GM18526 (cell line): ENCODE data around the gene A4GALT.

ENCODE experiments used
- POLR2A ChIP-seq: IDR thresholded peaks from 3 replicates; pipeline ENCODE4 v1.6.1; 2011; ENCODE audit not compliant: insufficient read length; ENCODE audit errors: extremely low read depth

The A4GALT gene

DNA sequence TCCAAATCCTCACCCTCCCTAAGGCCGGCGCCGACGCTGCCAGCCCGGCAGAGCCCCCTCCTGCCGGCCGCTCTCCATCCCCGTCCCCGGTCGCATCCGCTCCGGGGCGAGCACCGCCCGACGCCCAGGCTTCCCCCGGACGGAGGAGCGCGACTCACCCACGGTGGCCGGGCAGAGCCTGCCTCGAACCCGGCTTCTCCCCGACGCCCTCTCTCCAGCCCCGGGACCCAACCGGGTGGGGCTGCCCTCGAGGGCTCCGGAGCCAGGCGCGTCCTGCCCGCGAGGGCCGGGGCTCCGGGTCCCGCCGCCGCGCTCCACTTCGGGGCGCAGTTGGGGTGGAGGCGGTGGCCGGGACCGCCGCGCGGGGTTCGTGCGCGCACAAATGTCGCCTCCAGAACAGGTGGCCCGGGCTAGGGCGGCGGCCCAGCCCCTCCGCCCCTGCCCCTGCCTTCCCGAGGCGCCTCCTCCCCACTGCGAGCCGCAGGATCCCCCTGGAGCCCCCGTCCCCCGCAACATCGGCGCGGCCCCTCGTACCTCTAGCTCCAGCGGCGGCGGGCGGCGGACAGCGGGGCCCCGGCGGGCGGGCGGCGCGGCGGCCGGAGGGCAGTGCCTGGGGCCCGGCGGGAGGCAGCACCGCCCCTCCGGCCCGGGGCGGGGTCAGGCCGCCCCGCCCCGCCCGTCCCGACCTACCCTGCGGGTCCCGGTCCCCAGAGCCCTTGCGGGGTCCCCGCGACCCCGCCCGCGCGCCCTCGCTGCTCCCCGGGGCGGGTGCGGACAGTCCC lies at the start of gene A4GALT:
Gene A4GALT (minus strand): TSS at position 608 of the 782 bp plus-strand sequence. CDS start 26,919 bp downstream, outside the sequence.
- TF ChIP-seq POLR2A: peak; percentile 64

DNA sequence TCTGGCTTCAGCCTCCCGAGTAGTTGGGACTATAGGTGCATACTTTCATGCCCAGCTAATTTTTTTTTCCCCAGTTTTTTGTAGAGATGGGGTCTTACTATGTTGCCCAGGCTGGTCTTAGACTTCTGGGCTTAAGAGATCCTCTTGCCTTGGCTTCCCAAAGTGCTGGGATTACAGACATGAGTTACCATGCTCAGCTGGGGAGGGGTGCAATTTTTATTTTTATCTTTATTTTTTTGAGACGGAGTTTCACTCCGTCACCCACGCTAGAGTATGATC lies 49.7 kb upstream of the A4GALT start:
- no peak for TF ChIP-seq POLR2A

DNA sequence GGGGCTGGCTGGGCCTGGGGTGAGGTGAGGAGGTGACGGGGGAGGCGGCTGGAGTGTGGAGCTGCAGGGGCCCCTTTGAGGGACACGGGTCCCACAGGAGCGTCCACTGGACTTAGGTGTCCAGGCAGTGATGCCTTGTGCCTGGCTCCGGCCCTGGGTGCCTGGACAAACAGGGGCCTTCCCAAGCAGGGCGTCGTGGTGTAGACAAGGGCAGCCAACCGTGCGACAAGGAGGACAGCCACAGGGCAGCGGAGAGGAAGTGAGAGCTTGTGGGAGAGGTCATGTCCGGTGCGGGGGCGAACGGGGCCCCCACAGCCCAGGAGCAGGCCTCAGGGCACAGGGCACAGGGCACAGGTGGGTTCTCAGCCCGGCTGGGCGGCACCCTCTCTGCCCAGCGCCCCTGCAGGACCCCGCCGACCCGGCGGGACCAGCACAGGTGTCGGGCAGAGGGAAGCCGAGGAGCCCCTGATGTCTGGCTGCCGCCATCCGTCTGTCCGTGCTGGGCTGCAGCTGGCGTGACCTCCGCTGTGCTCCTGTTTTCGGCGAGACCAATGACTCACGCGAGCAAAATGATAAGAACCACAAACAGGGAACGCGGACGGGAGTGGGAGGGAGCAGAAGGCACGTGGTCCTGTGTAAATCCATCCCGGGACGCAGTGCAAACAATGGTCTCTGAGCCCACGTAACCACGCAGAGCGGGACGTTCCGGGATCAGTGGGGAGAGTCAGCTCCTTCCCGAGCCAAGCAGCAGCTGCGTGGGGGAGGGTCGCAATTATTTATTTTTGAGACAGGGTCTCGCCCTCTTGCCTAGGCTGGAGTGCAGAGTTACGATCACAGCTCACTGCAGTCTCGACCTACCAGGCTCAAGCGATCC lies 49.1 kb upstream of the A4GALT start:
- no peak for TF ChIP-seq POLR2A

- TF ChIP-seq POLR2A: no peak
Observed at GRCh38 chr22:42769238-42769573, 48.5 kb upstream of the A4GALT start.

GRCh38 chr22:42768385-42769035 lies 47.8 kb upstream of the A4GALT start:
- no peak for TF ChIP-seq POLR2A

GRCh38 chr22:42766860-42767259 lies 46.2 kb upstream of the A4GALT start:
- no peak for TF ChIP-seq POLR2A

DNA sequence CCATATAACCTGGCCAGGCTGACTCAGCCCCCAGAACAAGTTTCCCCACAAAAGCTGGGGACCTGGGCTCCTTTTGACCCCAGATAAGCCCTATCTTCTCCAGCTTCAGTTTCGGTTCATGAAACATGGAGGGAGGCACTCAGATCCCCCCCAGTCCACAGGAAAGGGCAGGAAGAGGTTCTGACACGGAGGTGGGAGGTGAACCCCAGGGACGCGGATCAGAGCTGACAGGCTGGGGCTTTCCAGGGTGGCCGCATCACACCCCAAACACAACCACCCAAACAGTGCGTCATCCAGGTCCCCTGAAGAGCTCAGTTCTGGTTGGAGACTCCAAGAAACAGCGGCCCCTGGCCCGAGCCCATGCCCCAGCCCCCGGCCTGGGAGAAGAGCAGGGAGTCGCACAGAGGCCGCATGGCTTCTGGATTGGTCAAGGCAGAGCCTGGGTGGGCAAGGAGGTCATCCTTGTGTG lies 44.3 kb upstream of the A4GALT start:
- no peak for TF ChIP-seq POLR2A

DNA sequence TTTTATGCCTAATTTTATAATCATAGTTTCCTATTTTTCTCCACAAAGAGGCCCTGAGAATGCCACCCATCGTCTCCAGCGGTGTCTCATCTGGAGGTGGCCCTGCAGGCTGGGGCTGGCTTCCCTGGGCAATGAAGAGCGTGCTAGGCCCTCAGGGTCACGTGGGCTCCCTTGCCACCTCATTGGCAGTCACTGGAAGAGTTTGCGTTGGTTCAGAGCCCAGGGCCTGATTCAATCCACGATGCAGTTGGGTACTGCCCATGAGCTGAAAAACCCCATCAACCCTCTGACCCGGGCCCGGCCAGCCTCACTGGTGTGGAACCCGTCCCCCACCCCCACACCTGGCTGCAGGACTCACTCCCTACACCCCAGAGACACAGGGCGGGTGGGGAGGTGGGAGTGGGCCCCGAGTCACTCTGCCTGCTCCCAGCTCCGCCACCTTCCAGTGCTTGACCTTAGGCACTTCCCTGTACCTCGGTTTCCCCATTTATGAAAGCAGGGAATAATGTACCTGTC lies 43.4 kb upstream of the A4GALT start:
- no peak for TF ChIP-seq POLR2A

GRCh38 chr22:42760806-42761565 lies 40.3 kb upstream of the A4GALT start:
- TF ChIP-seq POLR2A: no peak

- TF ChIP-seq POLR2A: no peak
Observed at GRCh38 chr22:42758931-42759629, 38.4 kb upstream of the A4GALT start.

DNA sequence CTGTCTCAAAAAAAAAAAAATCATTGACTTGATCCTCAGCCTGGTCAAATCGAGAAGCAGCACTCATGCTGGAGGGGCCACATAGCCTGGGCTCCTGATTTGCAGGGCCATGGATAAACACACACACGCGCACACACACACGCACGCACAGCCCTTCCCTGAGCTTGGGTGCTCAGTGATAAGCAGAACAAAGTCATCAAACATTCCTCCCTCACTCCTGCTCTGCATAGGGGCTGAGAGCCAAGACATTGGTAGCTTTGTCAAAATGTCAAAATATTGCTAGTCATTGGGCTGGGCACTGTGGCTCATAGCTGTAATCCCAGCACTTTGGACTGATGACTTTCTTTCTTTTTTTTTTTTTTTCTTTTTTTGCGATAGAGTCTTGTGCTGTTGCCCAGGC lies 34.0 kb upstream of the A4GALT start:
- no peak for TF ChIP-seq POLR2A

DNA sequence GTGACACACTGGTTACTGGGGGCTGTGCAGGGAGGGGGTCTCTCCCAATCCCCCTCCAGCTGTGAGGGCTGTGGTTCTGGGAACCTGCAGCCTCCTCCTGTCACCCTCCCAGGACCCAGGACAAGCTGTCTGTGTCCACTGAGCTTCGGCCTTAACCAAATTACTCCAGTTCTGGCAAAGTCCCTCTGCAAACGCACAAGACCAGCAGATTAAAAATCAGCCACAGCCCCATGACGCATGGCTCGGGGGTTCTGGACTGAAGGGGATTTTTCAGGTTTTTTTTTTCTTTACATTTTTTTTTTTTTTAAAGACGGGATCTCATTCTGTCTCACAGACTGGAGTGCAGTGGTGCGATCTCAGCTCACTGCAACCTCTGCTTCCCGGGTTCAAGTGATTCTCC lies 32.2 kb upstream of the A4GALT start:
- TF ChIP-seq POLR2A: no peak

- TF ChIP-seq POLR2A: no peak
Observed at GRCh38 chr22:42752230-42752746, 31.6 kb upstream of the A4GALT start.
